HG03565 (cell line): ENCODE data around the gene DDX3X.

Source experiments
- ATAC-seq: cut with Tn5 transposase; IDR thresholded peaks from one replicate; pipeline ENCODE4 v1.9.1; 2021; ENCODE audit warnings: mild to moderate bottlenecking, moderate library complexity; ENCODE audit not compliant: unreplicated experiment

Gene DDX3X

DNA sequence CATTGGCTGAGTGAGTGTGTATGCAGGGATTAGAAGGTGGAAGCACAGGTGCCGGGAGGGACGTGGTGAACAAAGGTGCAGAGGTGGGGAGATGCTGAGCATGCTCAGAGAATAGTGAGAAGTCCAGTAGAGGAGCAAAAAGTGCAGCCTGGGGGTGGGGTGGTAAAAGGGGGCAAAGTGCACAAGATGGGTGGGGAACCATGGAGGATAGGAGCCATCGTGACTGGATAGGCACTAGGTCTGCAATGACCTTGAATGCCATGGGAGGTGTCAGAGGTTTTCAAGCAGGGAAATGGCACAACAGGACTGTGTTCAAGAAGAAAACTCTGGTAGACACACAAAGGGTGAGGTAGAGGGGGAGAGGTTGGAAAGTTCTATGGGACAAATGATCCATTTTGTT, 6.6 kb upstream of the DDX3X start:
- ATAC-seq = no peak

DNA sequence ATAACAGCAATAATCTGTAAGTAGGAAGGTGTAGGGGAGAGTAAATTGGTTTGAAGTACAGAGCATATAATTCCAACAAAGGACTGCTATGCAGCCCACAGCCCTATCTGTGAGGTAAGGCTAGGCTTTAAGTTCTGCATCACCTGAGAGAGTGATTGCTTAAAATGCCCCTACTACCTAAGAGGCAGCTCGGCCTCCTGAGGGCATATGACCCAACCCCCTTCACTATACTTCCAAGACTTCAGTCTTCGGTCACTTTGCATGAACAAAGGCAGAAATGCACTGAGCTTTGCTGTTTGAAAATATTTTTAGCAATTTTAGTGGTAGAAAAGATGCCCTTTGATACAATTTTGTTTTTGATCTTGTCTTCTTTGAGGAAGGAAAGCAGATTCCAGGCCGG, 4.9 kb upstream of the DDX3X start:
- ATAC-seq = no peak

DNA sequence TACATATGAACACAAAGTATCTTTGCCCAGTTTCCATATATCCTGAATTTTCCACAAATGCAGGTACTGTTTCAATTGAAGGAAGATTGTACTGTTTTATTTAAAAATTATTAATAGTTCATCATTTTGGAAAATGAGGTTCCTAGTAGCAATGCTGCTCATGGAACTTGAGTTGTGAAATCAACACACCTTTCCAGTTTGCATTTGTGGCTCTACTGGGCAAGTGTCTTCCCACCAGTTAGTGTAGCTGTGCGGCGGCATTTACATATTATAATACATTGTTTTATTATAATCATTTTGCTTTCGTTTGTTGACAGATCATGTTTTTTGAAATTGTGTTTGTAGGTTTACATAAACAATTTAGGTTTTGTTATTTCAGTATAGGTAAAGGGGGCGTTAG, 2.0 kb upstream of the DDX3X start:
- no peak for ATAC-seq

DNA sequence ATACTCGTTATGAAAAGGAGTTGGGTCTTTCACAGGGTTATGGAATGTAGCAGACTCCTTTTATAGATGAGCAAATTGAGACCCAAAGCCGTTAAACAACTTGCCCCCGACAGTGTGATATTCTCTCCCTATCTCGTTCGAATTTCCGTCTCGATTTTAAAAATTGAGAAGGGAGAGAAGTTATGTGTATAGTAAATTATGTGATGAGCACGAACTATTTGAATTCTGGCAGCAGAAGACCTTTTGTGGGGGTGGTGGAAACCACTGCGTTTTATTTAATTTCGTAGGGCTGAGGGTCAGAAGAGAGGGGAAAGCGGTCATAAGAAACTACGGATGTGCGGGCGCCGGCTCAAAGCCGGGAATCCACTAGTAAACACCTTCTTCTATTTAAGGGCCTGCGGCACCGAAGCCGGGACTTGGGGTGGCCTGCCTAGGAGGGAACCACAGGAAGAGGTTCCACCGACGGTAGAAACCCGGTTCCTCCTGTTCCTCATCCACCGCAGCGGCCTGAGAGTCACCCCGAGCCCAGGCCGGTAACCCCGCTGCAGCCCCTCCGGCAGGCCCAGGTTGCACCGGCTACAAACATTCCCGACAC, 1.5 kb upstream of the DDX3X start:
- ATAC-seq = peak; percentile 3

DNA sequence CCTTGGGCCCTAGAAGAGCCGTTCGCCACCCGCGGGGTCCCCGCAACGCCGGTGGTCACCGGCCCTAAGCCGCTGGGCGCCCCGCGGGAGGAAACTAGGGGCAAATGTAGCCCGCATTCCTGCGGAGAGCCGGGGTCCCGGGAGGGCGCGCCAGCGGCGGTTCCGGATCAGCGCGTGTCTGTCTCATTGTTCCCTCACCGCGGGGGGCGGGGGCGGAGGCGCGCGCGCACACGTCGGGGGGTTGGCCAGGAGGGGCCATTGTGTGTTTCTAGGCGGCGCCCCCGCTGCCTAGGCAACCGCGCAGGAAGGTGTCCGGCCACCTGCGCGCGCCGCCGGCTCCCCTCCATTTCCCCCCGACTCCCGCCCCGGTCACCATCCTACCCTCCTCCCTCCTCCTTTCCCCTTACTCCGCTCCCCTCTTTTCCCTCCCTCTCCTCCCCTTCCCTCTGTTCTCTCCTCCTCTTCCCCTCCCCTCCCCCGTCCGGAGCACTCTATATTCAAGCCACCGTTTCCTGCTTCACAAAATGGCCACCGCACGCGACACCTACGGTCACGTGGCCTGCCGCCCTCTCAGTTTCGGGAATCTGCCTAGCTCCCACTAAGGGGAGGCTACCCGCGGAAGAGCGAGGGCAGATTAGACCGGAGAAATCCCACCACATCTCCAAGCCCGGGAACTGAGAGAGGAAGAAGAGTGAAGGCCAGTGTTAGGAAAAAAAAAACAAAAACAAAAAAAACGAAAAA, 789 bp upstream of the DDX3X start:
- ATAC-seq = peak; percentile 27

DNA sequence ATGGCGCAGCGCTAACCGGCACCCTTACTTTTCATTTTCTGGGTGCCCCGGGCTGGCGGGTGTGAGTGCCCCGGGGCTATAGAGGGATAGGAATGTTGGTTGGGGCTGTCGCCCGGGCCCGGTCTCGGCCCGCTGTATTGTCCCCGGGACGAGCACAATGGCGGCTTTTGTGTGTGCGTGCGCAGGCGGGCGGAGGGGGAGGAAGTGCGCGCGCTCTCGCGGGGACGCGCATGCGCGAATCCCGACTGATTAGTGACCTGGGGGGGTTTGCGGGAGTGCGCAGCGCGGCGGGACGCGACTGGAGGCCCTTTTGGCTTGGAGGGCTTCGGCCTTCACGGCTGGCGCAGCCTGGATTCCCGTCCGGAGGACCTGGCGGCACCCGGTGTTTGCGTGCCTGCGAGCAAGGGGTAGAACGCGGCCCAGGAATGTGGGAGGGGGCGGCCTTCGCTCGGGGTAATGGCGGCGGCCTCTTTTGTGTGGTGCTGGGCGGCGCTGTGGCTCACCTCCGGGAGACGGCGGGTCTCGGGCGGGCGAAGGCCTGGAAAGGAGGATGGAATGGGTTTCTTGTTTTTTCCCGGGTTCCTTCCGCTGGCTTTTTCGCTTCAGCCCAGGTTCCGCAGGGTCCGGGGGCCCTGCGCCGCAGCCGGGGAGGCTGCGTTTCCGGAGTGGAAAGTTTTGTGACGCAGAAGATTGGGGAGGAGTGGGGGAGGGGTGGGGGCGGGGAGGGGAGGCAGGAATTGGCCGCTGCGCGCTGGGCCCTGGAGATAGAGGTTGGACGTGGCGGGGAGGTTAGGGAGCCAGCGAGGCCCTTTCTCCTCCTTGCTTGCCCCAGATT, 618 bp downstream of the DDX3X start:
- ATAC-seq = peak; percentile 14

DNA sequence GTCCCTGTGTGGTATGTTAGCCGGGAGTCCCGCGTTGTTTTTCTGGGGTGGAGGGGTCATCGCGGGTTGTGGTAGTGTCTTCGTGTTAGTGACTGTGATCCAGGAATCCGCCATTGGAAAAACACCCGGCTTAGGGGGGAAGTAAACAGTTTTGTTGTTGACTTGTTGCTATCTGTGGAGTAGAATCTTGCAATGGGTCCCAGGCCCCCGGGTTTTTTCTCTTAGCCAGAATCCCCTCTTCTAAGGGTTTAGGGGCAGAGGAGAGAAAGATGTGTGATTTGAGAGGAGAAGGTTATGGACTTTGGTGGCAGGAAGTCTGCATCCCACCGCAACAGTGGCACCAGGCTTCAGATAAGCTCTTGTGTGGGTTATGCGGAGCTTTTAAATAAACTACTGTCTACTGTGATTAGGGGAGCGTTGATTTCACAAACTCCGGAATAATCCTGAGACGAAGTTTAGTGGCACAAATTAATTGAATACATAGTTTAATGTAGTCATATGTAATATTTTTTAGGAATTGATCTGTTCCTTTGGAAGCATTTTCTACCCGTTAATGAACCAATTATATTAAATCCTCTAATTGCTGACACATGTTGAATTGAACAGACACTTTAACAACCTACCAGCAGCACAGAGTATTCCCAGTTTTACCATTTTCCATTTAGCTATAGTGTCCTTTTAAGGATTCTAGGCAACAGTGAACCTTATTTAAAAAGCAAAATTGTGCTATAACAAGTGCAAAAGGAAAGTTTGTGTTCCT, 1.4 kb downstream of the DDX3X start:
- ATAC-seq = no peak

DNA sequence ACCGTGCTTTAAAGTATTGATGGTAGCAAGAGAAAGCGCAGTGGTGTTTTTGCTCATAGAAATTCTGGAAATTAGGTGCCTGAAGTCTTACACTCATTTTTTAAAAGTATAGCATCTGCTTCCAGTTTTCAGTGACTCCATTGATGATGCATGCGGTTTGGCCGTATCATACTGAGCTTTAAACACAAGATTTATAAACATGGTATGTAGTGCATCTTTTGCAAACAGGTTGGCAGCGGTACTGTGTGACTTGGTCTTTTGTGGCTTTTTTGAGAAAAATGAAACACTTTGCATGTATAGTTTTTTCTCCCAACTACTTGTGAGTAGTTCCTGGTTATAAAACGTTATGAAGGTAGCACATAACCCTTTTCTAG, 2.0 kb downstream of the DDX3X start:
- ATAC-seq = no peak

DNA sequence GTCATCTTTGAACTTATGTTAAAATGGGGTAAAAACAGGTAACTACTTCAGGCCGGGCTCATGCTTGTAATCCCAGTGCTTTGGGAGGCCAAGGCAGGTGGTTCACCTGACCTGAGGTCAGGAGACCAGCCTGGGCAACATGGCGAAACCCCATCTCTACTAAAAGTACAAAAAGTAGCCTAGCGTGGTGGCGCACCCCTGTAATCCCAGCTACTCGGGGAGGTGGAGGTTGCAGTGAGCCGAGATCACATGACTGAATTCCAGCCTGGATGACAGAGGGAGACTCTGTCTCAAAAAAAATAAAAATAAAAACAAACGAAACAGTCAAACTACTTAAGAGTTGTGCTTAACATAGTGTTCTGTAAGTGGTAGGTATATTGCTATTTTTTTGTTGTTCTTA, 2.5 kb downstream of the DDX3X start:
- no peak for ATAC-seq

DNA sequence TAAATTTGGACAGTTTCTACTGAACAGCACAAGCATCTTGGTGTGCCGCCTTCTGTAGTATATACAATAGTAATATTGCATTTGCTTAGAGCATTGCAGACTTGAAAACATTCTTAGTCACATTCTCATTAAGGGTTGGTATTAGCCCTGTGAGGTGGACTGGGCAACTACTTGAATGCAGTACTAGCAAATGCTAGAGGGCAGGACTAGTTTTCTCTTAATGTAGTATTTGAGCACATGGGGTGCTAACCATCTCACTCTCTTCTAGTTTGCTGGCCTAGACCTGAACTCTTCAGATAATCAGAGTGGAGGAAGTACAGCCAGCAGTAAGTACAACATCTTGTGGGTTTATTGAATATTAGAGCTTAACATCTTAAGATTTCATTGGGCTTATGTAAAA, 3.2 kb downstream of the DDX3X start:
- ATAC-seq = no peak

DNA sequence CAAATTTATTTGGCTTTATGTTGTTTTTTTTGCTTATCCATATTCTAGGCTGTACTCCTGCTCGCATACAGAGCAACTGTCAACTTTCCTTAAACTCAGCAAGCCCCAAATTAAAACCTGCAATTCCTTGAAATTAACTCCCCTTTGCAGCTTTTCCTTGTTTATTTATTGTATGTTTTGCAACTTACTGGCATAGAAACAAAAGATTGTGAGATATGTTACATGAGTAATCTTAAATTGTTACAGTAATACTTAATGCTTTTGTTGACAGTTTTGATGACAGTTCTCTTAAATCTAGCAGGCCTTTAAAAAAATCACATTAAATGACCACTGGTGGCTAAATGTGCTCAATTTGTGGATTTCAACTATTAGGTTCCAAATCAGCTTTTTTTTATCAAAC, 4.5 kb downstream of the DDX3X start:
- ATAC-seq = no peak

DNA sequence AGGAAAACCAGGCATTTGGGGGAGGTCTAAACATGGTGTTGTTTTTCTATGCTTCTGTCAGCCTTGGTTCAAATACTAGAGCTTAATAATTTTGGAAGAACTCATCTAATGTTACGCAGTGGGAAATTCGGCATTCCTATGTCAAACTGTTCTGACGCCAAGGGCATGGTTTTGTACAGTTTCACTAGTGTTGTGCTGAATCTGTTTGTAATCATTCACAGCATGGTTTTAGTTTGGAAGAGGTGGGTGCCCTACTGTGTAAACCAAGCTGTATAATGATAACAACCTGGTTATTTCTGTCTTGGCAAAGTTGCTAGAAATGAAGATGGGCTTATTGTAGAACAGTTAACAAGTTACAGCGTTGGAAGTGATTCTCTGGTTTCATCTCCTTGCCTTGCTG, 5.2 kb downstream of the DDX3X start:
- ATAC-seq = no peak

DNA sequence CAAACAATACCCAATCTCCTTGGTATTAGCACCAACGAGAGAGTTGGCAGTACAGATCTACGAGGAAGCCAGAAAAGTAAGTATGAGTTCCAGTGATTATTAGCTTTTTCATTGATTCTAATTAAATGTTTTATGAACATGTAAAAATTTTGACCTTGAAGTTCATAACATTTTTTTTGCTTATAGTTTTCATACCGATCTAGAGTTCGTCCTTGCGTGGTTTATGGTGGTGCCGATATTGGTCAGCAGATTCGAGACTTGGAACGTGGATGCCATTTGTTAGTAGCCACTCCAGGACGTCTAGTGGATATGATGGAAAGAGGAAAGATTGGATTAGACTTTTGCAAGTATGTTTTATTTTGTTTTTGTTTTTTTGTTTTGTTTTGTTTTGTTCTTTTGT, 10.1 kb downstream of the DDX3X start:
- ATAC-seq = no peak

DNA sequence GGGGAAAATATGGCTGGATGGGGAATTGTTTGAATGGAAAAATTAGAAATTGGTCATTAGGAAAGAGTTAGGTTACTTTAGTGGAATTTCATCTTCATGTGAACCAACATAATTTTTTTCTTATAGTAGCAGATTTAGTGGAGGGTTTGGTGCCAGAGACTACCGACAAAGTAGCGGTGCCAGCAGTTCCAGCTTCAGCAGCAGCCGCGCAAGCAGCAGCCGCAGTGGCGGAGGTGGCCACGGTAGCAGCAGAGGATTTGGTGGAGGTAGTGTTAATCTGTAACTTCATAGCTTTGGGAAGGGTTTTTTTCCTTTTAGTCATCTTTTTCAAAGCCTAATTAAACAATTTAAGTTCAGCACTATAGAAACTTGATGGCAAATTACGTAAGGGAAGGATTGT, 13.2 kb downstream of the DDX3X start:
- no peak for ATAC-seq

DNA sequence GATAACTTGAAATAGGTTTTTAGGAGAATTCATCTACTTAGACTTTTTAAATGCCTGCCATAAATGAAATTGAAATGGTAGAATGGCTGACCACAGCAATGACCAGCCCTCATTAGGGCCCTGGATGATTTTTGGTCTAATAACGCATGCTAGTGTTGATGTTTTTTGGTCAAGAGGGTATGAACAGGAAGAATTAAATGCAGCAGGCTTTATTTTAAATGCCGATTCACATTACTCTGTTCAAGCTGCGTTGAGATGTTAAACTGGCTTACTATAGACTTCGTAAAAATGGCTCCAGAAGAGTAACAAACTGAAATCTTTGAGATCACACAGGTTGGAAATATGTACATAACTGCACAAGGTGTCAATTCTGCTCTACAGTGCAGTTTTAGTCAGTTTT, 14.6 kb downstream of the DDX3X start:
- no peak for ATAC-seq

DNA sequence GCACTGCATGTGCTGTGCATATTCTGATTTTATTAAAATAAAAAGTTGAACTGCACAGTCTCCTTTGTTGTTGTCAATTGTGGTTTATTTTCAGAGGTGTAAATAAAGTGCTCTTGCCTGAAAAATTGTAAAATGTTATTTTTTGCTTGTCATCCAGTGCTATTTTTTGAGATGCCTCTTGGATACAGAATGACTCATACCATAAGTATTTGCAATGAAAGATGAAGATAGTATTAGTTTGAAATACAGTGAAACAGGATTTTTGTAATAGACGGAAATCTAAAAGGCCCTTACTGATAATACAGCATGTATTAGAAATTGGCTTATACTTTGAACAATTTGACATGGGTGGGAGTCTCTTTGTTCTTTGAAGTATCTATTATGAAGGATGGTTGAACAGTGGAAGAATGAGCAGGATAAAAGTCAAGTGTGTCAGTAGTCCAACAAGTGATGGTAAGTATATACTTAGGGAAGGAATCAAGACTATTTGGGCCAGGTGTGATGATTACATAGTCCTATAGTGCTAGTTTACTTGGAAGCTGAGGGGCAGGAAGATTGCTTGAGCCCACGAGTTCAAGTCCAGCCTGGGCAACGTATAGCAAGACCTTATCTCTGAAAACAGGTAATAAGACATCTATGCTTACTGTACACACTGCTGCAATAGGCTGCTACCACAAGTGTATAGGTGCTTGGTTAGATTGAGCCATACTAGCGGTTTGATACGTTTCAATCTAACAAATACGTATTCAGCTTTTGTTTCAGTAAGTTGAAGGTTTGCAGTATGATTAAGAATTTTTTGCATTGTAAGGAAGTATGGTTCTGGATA, 16.4 kb downstream of the DDX3X start:
- ATAC-seq = no peak

DNA sequence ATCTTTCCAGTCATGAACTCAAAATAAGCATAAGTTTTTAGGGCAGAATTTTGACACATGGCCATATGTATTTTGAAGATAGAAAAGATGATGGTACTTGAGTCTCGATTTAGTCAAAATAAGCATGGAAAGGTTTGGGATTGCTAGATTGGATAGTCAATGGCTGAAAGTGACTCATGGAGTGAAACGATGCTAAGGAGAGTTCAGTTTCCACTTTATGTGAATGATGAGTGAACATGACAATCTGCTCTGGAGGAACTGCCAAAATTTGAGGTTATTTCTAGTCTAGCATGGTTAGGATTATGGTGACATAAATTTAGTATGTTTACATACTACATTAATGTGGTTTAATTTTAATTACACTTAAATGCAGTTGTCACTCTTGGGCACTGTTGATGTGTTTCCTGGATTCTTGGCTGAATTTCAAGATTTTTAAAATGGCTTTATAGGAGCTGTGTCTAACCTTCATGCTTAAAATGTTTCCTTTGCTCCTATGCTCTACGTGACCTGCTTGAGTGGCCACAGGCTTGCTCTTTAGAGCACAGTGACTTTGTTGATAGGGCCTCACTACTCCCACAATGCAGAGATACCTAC, 17.1 kb downstream of the DDX3X start:
- no peak for ATAC-seq

DNA sequence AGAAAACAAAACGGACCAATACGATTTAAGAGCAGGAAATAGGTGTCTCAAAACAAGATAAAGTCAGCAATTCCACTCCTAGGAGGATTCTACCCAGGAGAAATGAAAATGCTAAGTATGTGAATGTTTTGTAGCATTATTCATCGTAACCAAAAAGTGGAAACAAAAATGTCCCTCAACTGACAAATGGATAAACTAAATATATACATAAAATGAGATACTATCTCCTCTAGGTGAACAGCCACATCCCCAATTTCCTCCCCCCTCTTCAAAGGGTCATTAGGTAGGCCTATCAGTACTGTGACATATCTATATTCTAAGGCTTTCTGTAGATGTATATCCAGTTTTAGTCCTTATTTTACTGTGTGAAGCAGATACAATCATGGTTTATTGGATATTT, 18.0 kb downstream of the DDX3X start:
- no peak for ATAC-seq

DNA sequence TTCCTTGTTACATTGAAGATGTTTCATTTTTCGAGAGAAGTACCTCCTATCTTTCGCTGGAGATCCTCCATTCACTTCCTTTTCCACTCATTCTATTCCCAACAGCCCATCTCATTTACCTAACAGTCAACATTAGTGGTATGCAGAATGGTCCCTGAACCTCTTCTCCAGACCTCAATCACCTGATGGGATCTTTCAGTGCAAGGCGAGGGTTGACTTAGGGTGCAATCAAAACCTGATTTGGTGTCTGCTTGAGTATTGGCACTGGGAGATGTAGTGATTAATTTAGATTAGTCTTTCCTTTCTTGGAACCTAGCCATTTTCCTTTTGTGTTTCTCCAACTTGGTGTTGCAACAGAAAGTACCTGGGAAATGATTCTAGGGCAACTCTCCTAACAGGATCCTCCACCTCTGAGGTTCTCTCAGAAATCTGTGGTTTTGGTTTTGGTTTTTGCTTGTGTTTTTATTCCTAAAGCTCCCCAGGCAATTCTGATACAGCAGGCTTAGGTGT, 18.4 kb downstream of the DDX3X start:
- no peak for ATAC-seq

DNA sequence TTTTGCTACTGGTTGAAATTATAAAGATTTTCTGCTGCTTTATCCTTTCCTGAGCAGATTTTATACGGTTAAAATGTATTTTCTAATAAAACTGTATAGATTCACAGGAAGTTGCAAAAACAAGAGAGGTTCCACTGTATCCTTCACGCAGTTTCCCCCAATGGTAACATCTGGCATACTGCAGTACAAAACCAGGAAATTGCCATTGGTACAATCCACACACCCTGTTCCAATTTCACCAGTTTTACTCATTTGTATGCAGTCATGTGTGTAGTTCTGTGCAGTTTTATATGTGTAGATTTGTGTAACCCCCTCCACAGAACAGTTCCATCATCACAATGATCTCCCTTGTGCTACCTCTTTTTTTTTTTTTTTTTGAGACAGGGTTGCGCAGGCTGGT, 20.0 kb downstream of the DDX3X start:
- ATAC-seq = no peak
